HG03354 (cell line): ENCODE measurements around the gene ITM2B.
A peak's percentile ranks its signal among the peaks of the same experiment; 100 is the strongest.

ENCODE experiments used
- ATAC-seq: cut with Tn5 transposase; IDR thresholded peaks from one replicate; pipeline ENCODE4 v1.9.1; 2021; ENCODE audit warnings: mild to moderate bottlenecking; ENCODE audit not compliant: unreplicated experiment, poor library complexity, severe bottlenecking

Gene ITM2B

DNA sequence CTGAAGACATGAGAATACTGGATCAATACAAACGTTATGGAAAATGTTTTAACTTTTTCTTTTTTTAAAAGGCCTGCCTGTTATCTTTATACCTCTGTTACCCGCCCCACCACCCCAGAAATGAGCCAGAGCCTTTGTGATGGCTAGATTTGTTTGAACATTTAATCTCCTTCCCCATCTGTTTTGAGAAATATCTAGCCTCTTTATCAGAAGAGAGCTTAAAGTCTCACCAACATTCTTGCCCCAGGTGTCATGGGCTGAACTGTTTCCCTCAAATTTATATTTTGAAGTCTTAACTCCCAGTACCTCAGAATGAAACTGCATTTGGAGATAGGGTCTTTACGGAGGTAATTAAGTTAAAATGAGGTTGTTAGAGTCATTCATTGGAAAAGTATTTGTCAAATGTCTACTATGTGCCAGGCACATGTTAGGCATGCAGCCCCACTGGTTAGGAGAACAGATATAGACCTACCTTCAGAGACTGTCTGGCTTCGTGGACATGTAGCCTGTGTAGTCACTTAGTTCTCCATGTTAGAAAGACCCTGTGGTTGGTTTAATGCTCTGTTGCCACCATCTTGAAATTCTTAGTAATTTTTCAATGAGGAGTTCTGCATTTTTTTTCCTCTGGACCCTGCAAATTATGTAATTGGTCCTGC lies 64.3 kb downstream of the ITM2B start:
- no peak for ATAC-seq

DNA sequence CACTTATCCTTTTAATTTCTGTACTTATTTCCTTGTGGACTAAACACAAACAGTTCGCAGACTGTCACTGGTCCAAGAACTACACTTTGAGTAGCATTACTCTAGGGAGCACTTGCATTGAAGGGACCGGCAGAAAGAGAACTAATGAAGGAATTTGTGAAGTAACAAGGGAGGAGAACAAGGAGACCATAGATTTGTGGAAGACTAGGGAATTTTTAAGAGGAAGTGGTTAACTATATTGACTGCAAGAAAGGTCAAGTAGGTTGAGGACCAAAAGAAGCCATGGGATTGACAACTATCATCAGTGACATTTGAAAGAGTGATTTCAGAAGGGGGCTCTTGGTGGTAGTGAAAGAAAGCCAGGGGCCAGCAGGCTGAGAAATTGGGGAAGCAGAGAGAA lies 66.6 kb downstream of the ITM2B start:
- no peak for ATAC-seq

DNA sequence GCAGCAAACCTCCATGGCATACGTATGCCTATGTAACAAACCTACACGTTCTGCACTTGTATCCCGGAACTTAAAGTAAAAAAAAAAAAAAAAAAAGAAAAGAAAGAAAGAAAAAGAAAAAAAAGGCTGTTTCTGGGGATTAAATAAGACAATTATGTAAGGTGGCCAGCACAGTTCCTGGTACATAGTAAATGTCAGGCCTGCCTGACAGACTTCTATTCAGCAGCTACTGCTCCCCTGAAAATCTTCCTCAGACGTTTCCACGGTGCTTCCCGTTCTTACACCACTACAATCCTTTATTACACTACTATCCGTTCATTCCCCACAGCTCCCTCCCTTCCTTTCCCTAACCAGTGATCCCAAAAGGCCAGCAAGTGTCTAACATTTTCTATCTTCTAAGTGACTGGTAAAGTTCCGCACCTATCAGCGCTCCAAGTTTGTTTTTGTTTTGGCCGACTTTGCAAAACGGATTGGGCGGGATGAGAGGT lies 69.9 kb downstream of the ITM2B start:
- ATAC-seq = no peak

DNA sequence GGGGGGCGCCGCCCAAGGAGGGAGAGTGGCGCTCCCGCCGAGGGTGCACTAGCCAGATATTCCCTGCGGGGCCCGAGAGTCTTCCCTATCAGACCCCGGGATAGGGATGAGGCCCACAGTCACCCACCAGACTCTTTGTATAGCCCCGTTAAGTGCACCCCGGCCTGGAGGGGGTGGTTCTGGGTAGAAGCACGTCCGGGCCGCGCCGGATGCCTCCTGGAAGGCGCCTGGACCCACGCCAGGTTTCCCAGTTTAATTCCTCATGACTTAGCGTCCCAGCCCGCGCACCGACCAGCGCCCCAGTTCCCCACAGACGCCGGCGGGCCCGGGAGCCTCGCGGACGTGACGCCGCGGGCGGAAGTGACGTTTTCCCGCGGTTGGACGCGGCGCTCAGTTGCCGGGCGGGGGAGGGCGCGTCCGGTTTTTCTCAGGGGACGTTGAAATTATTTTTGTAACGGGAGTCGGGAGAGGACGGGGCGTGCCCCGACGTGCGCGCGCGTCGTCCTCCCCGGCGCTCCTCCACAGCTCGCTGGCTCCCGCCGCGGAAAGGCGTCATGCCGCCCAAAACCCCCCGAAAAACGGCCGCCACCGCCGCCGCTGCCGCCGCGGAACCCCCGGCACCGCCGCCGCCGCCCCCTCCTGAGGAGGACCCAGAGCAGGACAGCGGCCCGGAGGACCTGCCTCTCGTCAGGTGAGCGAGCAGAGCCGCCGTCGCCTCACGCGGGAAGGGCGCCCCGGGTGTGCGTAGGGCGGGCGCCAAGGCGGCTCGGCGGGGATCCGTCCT lies 70.5 kb downstream of the ITM2B start, which contains the start of gene RB1:
Gene RB1, plus strand, starts transcription at position 393 of the 784 bp plus-strand sequence. Its CDS starts 162 bp downstream, at position 555.
- ATAC-seq = peak; percentile 78

DNA sequence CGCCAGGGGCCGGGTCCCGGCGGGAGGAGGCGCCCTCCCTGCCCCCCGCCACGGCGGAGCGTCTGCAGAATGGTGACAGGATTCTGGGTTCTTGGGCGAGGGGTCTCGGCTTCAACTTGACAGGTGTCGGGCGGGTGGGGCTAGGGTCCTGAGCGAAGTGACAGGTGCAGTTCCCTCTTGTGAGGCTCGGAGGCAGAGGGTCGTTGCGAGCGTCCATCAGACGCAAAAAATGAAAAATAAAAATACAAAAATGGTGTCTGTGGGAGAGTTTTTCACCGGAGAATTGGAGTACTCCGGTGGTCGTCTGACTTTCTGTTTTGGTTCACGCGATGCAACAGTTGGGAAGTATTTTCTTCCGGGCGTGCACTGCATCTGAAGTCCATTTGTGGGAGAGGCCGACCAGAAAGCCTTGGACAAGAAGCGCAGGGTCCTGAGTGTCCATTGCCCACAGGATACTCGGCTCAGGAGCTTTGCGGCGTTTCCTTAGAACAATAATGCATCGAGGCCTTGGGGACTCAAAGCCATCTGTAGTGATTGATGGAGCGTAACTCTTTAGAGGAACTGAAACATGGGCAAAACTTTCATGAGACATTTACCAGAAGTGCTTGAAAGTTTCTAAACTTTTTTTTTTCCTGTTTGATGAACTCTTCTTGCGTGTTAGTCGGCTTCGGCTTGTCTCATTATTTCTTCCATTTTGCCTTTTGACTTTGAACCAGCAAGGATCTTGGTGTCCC lies 71.3 kb downstream of the ITM2B start:
- peak; percentile 70 for ATAC-seq

DNA sequence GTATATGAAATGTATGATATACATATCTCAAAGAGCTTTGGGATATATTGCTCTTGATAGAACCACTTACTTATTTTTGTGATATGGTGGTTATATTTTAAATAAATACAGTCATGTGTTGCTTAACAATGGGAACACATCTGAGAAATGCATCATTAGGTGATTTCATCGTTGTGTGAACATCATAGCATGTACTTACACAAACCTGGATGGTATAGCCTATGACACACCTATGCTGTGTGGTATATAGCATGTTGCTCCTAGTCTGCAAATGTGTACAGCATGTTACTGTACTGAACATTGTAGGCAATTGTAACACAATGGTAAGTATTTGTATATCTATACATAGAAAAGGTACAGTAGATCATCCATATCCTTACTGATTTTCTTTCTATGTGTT lies 78.2 kb downstream of the ITM2B start:
- no peak for ATAC-seq

DNA sequence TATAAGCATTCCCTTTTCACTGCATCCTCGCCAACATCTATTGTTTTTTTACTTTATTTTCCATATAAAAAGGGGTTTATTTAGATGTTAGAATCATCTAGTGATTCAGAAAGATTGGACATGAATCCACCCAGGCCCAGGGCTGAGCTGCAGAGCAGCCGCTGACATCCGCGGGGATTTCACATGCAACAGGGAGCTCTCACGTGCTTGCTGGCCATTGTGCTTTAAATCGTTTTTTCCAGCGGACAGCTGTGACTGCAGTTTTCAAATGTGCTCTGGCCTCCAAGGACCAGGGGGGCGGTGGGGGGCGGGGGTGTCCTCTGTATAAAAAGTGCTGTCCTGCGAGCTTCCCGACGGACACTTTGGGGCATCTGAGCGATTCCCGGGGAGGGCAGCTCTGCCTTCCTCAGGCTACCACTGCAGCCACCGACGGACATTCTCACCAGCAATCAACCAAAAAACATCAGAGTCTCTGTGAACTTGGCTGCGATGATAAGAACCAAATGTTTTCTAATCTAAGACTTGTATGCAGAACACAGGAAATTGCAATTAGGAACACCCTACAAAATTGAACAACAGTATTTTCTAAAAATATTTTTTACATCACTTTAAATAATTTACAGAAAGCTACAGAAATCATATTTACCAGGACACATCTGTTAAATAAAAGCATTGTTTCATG lies 83.1 kb downstream of the ITM2B start:
- ATAC-seq = no peak

DNA sequence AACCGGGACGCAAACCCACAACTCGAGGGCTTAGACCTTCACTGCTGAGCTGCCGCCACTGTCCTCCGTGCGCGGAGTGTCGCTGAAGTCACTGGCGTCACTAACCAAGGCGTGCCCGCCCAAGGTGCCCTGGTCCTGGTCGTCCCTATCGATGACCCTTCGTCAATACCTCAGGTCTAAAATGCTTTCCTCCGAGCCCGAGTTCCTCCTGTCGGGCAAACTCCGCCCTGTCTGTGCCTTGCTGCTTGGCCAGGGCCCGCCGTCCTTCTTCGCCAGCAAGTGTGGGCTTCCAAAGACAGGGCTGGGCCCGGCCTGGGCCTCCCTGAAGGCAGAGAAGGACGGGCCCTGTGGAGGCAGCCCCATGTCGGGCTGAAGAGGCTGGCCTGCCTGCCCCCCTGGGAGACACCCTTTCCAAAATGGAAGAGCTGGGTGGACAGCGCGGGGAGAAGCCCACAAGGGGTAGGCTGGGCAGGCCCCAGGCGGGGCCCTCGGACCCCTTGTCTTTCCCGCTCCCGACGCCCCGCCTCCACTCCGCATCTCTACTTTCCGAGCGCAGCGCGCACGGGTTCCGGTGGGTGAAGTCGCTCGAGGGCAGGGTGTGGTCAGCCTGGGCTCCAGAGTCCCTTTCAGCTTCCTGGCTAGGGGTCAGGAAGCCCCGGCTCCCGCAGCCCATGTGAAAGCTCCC lies 84.0 kb downstream of the ITM2B start:
- no peak for ATAC-seq

DNA sequence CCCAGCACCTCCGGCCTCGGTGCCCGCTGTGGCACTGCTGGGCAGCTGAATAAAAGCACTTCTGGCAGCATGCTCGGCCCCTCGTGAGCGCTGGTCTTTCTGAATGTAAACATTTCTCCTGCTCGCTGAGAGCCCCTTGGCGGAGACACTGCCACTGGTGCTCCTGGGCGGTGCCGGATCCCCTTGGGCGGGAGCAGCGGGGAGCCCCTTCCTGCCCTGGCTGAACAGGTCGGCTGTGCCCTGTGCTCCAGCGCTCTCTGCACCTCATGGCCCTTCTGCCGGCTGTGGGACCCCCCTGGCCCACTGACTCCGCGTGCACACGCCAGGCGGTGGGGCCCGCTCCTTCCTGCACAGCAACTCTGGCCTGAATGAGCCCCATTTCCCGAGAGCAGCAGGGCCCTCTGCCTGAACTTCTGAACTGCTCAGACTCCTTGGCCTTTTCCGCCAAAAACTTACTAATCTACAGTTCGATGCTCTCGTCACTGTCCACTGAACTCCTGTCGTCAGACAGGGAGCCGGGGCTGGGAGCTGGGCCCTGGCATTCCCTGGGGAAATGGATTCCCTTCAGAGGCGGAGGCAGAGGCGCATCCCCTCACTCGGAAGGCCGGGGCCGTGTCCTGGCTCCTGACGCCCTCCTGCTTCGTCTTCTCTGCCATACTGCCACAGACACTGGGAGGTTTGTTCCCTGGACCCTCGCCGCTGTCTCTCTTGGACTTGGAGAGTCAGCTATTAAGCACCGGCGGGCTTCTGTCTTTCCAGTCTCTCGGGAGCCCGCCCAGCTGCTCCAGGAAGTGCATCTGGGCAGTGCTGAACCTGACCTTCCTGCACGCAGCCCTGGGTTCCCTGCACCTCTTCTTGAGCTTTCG lies 84.7 kb downstream of the ITM2B start:
- ATAC-seq = no peak

DNA sequence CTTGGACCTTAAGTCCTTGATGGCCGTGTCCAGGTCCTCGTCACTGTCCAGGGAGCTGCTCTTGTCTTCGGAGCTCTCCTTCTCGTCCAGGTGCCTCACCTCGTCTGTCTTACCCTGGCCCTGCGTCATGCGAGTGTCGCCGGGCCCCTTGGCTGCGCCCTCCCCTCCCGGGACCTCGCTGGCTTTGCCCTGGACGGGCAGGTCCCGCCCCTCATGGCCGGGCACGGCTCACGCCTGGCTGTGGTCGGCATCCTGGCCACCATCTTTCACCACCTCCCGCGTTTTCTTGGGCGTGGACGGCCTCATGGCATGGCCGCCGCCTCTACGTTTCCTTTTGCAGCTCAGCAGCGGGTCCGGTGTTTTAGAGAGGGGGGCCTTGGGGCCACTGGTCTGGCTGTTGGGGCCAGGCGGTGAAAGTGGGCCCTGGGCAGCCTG lies 85.4 kb downstream of the ITM2B start:
- ATAC-seq = no peak

DNA sequence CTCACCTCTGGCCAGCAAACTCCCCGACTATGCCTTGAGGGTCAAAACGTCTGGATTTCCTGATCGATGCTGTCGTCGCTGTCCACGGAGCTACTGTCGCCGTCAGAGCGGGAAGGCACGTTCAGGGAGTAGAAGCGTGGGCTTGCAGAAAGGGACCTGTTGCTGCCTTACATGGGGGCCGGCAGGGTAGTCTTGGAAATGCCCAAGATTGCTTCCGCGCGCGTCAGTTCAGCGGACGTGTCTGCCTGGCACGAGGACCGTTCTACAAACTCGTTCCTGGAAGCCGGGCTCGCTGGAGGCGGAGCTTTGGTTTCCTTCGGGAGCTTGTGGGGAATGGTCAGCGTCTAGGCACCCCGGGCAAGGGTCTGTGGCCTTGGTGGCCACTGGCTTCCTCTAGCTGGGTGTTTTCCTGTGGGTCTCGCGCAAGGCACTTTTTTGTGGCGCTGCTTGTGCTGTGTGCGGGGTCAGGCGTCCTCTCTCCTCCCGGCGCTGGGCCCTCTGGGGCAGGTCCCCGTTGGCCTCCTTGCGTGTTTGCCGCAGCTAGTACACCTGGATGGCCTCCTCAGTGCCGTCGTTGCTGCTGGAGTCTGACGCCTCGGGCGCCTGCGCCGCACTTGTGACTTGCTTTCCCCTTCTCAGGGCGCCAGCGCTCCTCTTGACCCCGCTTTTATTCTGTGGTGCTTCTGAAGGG lies 86.0 kb downstream of the ITM2B start:
- no peak for ATAC-seq
